HCT116 (cell line): ENCODE measurements around the gene CYP21A2.

Experiments
- CEBPB ChIP-seq: IDR thresholded peaks from 2 replicates; pipeline ENCODE4 v1.6.1; 2012; ENCODE audit warnings: low read depth
- CTCF ChIP-seq, 3 experiments: fragments of 200-600 bp in 1 of 3; sonication (generic) in 1 of 3; IDR thresholded peaks in 2 of 3; conservative IDR thresholded peaks in 1 of 3; 2 replicates each; pipeline ENCODE4 v1.5.1; 2012 to 2017; ENCODE audit warnings: low read depth in 2 of 3, low read length in 2 of 3, antibody characterized with exemption in 1 of 3, borderline replicate concordance in 1 of 3, control low read depth in 1 of 3, mild to moderate bottlenecking in 1 of 3, mixed read lengths in 1 of 3, mixed run types in 1 of 3, moderate library complexity in 1 of 3; ENCODE audit not compliant: insufficient read depth in 1 of 3
- EZH2 ChIP-seq: fragments of 200-600 bp; sonication (generic); IDR thresholded peaks from 2 replicates; pipeline ENCODE4 v1.6.1; 2017; ENCODE audit warnings: antibody characterized with exemption, mixed run types
- EZH2phosphoT487 ChIP-seq: fragments of 200-600 bp; IDR thresholded peaks from 2 replicates; pipeline ENCODE4 v1.6.1; 2018; ENCODE audit warnings: antibody characterized with exemption, borderline replicate concordance
- POLR2A ChIP-seq: IDR thresholded peaks from 2 replicates; pipeline ENCODE4 v1.7.0; 2011; ENCODE audit warnings: borderline replicate concordance; ENCODE audit not compliant: insufficient read depth, insufficient read length; ENCODE audit errors: extremely low read depth
- REST ChIP-seq: IDR thresholded peaks from 2 replicates; pipeline ENCODE4 v1.6.1; 2012; ENCODE audit warnings: low read depth
- SP1 ChIP-seq: IDR thresholded peaks from 2 replicates; pipeline ENCODE4 v1.6.1; 2012; ENCODE audit warnings: low read depth

- TF ChIP-seq EZH2 (no peak), CTCF (IDR thresholded peaks at IDR 0.05 in 2 of 3, conservative IDR thresholded peaks at IDR 0.05 in 1 of 3; ENCODE audit: borderline replicate concordance in 1 of 3, insufficient read depth in 1 of 3, low read depth in 2 of 3, low read length in 2 of 3) (no peak), EZH2phosphoT487 (no peak), SP1 (no peak), CEBPB (no peak), POLR2A (no peak), REST (no peak)
These were observed 7.7 kb downstream of the CYP21A2 start for GRCh38 chr6:32045811-32046449.
